SU-DHL-6 (cell line): ENCODE measurements around the gene SNCA.

Source experiments
- EZH2phosphoT487 ChIP-seq: fragments of 200-600 bp; sonication (generic), shearing (Covaris generic); conservative IDR thresholded peaks from 2 replicates; pipeline ENCODE4 v1.6.1; 2018; ENCODE audit warnings: mild to moderate bottlenecking, antibody characterized with exemption, low read length, moderate library complexity, mixed read lengths
- TF ChIP-seq, protein P1 (sequence below): fragments of 200-600 bp; sonication (generic); IDR thresholded peaks from one replicate; pipeline ENCODE4 v1.5.1; 2017; ENCODE audit warnings: antibody characterized with exemption, mild to moderate bottlenecking, low read length, moderate library complexity; ENCODE audit not compliant: insufficient read depth, poor library complexity, severe bottlenecking

DNA sequence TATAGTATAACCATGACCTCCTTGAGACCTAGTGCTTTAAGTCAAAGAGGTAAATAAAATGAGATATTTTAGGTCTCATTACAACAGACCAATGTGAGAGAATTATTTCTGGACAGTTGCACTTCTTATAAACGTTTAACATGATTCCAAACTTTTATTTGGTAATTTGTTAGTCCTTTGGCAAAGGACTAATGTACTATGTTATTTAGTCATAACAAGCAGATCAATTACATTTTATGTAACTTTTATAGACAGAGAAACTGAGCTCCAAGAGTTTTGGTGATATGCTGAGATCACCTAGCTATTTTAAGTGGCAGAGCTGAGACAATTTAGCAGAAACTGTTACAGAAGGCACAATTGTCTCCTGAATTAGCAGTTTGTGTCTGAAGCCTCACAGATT lies 2.6 kb upstream of the SNCA start:
- TF ChIP-seq, protein P1, sequence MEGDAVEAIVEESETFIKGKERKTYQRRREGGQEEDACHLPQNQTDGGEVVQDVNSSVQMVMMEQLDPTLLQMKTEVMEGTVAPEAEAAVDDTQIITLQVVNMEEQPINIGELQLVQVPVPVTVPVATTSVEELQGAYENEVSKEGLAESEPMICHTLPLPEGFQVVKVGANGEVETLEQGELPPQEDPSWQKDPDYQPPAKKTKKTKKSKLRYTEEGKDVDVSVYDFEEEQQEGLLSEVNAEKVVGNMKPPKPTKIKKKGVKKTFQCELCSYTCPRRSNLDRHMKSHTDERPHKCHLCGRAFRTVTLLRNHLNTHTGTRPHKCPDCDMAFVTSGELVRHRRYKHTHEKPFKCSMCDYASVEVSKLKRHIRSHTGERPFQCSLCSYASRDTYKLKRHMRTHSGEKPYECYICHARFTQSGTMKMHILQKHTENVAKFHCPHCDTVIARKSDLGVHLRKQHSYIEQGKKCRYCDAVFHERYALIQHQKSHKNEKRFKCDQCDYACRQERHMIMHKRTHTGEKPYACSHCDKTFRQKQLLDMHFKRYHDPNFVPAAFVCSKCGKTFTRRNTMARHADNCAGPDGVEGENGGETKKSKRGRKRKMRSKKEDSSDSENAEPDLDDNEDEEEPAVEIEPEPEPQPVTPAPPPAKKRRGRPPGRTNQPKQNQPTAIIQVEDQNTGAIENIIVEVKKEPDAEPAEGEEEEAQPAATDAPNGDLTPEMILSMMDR, result no peak
- no peak for TF ChIP-seq EZH2phosphoT487
